ENCODE results near the gene KLK1. TPM values are rescaled to one million over a fixed set of nuclear protein-coding genes. Genes with fewer than 3 reads are reported as not detected.

The KLK1 gene
- total and polyA plus RNA-seq, 8 donors, result 4.1 to 55.0 (median 6.9) TPM; not detected in 3

DNA sequence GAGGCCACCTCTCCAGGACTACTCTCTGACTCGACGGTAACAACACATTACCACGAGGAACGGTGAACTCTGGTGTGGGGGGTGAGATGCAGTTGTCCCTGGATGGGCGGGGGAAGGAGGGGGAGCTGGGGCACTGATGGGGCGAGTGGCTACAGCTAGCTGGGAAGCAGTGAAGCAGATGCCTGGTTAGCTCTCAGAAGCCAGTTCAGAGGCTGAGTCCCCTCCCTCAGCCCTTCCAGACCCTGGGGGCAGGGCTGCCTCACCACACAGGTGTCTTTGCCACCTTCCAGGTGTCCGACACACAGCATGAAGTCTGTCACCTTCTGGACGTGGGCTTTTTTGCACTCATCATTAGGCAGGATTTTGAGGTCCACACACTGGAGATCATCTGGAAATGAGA lies 4.0 kb downstream of the KLK1 start:
- no peak overlapping the region for H3K27ac ChIP-seq
- peaks cover 15 to 97% (median 53%) of the 10 kb centered on the region in 3 donors for H3K27me3 ChIP-seq
- H3K9me3 ChIP-seq, result peaks cover 0 to 5% (median 0%) of the 10 kb centered on the region in 4 donors
- H3K4me3 ChIP-seq, result no peak overlapping the region
- DNase-seq, result no peak
- H3K36me3 ChIP-seq, result no peaks in the 10 kb centered on the region
- peaks cover 0 to 23% (median 22%) of the 10 kb centered on the region in 4 donors for H3K4me1 ChIP-seq
- 28 to 48% (median 39%) methylated on average over 5 to 8 of the region's 8 CpGs for WGBS, 5 donors
- no peak for TF ChIP-seq POLR2AphosphoS5 (IDR thresholded peaks at IDR 0.05)
- intact Hi-C loops (cut with DNase I; ENCODE audit: low total_unique reads), result no loop called here

DNA sequence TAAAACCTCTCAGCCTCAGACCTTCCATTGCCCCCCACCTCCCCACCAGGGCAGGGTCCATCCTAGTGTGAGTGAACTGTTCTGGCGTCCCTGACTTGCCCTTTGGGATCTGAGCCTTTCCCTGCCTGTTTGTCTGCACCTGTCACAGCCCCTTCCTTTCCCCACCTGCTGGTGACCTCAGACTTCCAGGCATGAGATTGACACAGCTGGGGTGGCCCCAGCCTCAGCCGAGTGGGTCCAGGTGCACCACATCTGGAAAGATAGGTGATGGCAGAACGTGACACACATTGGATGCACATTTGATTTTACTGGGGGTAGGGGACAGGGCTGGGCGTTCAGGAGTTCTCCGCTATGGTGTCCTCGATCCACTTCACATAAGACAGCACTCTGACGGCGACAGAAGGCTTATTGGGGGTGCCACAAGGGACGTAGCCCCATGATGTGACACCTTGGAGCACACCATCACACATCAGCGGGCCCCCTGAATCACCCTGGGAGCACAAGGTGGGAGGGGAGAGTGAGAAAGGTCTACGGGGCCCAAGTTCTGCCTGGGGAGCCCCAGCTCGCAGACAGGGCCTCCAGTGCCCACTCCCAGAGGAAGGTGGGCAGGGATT lies 4.6 kb downstream of the KLK1 start:
- peaks cover 0 to 5% (median 0%) of the 10 kb centered on the region in 4 donors for H3K9me3 ChIP-seq
- peaks cover 0 to 23% (median 22%) of the 10 kb centered on the region in 4 donors for H3K4me1 ChIP-seq
- H3K36me3 ChIP-seq, result no peaks in the 10 kb centered on the region
- intact Hi-C loops (cut with DNase I; ENCODE audit: low total_unique reads), result no loop called here
- TF ChIP-seq, protein P1, sequence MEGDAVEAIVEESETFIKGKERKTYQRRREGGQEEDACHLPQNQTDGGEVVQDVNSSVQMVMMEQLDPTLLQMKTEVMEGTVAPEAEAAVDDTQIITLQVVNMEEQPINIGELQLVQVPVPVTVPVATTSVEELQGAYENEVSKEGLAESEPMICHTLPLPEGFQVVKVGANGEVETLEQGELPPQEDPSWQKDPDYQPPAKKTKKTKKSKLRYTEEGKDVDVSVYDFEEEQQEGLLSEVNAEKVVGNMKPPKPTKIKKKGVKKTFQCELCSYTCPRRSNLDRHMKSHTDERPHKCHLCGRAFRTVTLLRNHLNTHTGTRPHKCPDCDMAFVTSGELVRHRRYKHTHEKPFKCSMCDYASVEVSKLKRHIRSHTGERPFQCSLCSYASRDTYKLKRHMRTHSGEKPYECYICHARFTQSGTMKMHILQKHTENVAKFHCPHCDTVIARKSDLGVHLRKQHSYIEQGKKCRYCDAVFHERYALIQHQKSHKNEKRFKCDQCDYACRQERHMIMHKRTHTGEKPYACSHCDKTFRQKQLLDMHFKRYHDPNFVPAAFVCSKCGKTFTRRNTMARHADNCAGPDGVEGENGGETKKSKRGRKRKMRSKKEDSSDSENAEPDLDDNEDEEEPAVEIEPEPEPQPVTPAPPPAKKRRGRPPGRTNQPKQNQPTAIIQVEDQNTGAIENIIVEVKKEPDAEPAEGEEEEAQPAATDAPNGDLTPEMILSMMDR (IDR thresholded peaks at IDR 0.05), result no peak
- TF ChIP-seq POLR2AphosphoS5 (IDR thresholded peaks at IDR 0.05) (no peak), EP300 (IDR thresholded peaks at IDR 0.05) (no peak), POLR2A (IDR thresholded peaks at IDR 0.05) (no peak)
- H3K4me3 ChIP-seq, result no peak overlapping the region
- H3K27me3 ChIP-seq, result peaks cover 15 to 97% (median 53%) of the 10 kb centered on the region in 3 donors
- 57 to 67% (median 62%) methylated on average over 8 to 12 of the region's 12 CpGs for WGBS, 5 donors
- H3K27ac ChIP-seq, result no peak overlapping the region
- DNase-seq, result no peak

DNA sequence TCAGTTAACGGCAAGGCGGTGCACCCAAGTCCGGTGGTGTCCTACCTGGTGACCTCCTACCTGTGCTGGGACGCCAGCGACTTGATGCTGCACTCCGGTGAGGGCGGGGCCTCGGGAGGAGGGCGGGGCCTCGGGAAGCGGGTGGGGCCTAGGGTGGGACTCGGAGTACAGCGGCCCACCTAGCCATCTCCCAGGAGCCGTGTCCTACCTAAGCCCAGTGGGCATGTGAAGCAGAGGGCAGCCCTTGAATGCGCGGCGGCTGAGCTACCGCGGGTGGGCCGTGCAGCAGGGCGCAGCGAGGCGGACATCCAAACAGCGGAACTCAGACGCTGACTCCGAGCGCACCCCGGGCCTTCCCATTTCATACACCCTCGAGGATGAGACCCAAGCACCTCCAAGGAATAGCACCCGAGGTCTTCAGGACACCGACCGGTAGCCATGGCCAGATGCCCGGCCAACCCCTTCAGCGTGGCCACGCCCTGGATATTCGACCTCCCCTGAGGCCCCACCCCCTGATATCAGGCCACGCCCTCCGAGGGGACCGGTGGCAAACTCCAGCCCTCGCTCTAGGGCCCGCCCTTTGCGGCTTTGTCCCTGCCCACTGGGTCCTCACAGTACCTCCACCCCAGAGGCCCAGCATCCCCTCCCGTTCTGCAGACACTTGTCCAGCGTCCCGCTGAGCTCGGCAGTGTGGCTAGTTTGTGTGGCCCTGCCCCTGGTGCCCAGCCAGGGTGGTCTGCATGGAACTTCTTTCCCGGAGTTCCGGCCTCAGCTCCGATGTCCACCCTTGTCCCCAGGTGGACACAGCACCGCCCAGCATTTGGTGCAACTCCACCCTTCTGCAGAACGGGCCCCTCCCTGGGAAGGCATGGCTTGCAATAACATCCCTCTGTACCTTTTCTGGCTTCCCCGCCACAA lies 5.4 kb downstream of the KLK1 start:
- 3 to 7% (median 7%) methylated on average over 25 to 52 of the region's 52 CpGs for WGBS, 5 donors
- DNase-seq, result peak; percentile 48 to 81
- intact Hi-C loops (cut with DNase I; ENCODE audit: low total_unique reads), result no loop called here
- Histone ChIP-seq H3K4me1 (peaks cover 0 to 23% (median 22%) of the 10 kb centered on the region in 4 donors), H3K4me3 (peak overlapping the region; percentile 15 to 41 (median 28)), H3K27me3 (peaks cover 15 to 95% (median 53%) of the 10 kb centered on the region in 3 donors), H3K9me3 (peaks cover 0 to 5% (median 0%) of the 10 kb centered on the region in 4 donors), H3K36me3 (no peaks in the 10 kb centered on the region), H3K27ac (no peak overlapping the region)
- TF ChIP-seq EP300 (IDR thresholded peaks at IDR 0.05) (no peak), POLR2AphosphoS5 (IDR thresholded peaks at IDR 0.05) (no peak), POLR2A (IDR thresholded peaks at IDR 0.05) (no peak)
- TF ChIP-seq, protein P1 (IDR thresholded peaks at IDR 0.05), result no peak

GRCh38 chr19:50815439-50815838 lies 8.1 kb downstream of the KLK1 start:
- Histone ChIP-seq H3K4me1 (peaks cover 0 to 15% (median 13%) of the 10 kb centered on the region in 4 donors), H3K9me3 (peaks cover 0 to 5% (median 0%) of the 10 kb centered on the region in 4 donors), H3K4me3 (no peak overlapping the region), H3K36me3 (no peaks in the 10 kb centered on the region), H3K27ac (no peak overlapping the region), H3K27me3 (peaks cover 3 to 80% (median 30%) of the 10 kb centered on the region in 3 donors)
- intact Hi-C loops (cut with DNase I; ENCODE audit: low total_unique reads), result no loop called here
- 83 to 100% (median 96%) methylated on average over 1 of the region's 1 CpG for WGBS, 5 donors
- TF ChIP-seq POLR2AphosphoS5 (IDR thresholded peaks at IDR 0.05) (no peak), POLR2A (IDR thresholded peaks at IDR 0.05) (no peak), EP300 (IDR thresholded peaks at IDR 0.05) (no peak)
- TF ChIP-seq, protein P1 (IDR thresholded peaks at IDR 0.05), result no peak
- DNase-seq, result no peak

Data from stomach (tissue), 9 donors.